Measurements from ENCODE around the gene ZNF148.

DNA sequence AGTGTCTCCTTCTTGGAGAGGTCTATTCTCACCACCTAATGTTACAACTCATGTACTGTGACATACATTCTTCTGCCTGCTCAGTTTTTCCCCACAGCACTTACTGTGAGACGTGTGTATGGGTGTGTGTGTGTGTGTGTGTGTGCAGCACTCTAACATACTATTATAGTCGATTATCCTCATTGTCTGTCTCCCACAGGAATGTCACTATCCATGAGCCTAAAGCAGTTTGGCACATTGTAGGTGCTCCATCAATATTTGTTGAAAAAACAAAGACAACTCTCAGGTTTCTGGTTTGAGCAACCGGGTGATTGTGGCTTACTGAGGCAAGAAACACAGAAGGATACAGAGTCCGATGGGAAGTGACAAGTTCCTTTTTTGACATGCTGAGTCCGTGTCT is 8.6 kb upstream of the ZNF148 start:
- TF ChIP-seq ETV6 (CRISPR knock-in tag; IDR thresholded peaks at IDR 0.05) (no peak), CTCF (IDR thresholded peaks at IDR 0.05) (no peak), FOXJ3 (CRISPR knock-in tag; IDR thresholded peaks at IDR 0.05; ENCODE audit: borderline replicate concordance) (no peak), ATF2 (CRISPR knock-in tag; IDR thresholded peaks at IDR 0.05; ENCODE audit: borderline replicate concordance, low read depth) (no peak), ESRRA (CRISPR knock-in tag; IDR thresholded peaks at IDR 0.05; ENCODE audit: borderline replicate concordance) (no peak), IRF1 (CRISPR knock-in tag; IDR thresholded peaks at IDR 0.05) (no peak)
- TF ChIP-seq, protein P1, sequence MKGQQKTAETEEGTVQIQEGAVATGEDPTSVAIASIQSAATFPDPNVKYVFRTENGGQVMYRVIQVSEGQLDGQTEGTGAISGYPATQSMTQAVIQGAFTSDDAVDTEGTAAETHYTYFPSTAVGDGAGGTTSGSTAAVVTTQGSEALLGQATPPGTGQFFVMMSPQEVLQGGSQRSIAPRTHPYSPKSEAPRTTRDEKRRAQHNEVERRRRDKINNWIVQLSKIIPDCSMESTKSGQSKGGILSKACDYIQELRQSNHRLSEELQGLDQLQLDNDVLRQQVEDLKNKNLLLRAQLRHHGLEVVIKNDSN (CRISPR knock-in tag; IDR thresholded peaks at IDR 0.05), result no peak
- TF ChIP-seq, protein P2, sequence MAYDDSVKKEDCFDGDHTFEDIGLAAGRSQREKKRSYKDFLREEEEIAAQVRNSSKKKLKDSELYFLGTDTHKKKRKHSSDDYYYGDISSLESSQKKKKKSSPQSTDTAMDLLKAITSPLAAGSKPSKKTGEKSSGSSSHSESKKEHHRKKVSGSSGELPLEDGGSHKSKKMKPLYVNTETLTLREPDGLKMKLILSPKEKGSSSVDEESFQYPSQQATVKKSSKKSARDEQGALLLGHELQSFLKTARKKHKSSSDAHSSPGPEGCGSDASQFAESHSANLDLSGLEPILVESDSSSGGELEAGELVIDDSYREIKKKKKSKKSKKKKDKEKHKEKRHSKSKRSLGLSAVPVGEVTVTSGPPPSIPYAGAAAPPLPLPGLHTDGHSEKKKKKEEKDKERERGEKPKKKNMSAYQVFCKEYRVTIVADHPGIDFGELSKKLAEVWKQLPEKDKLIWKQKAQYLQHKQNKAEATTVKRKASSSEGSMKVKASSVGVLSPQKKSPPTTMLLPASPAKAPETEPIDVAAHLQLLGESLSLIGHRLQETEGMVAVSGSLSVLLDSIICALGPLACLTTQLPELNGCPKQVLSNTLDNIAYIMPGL (CRISPR knock-in tag; IDR thresholded peaks at IDR 0.05), result no peak
